CD4-positive, CD25-positive, alpha-beta regulatory T cell (primary cell): Measurements from ENCODE around the gene DDX42. TPM values are rescaled to one million over a fixed set of nuclear protein-coding genes. Genes with fewer than 3 reads are reported as not detected.

Experiments
- polyA plus RNA-seq, 4 donors: library from polyadenylated mRNA; unstranded; fragments of 300-500 nt; fragmentation: Illumina TruSeq; gene quantifications; one replicate each; pipeline ENCODE4 v1.2.3, GENCODE V29; 2021
- total RNA-seq: library from RNA; stranded (reverse); gene quantifications from one replicate; pipeline ENCODE4 v1.2.3, GENCODE V29; 2022

The DDX42 gene
- total and polyA plus RNA-seq, 5 donors from 2014 or later: 8.2 to 94.3 (median 14.6) TPM

Other genes starting within 250 kb of the DDX42 start
- gene DCAF7, start 223.7 kb upstream of the DDX42 start, total RNA-seq: 41.0 TPM
- 10 to 100 TPM; 67.7 to 89.4 (median 68.6) TPM for gene DCAF7, start 223.7 kb upstream of the DDX42 start, polyA plus RNA-seq
- gene TACO1, start 173.3 kb upstream of the DDX42 start, total RNA-seq: 9.3 TPM
- 10 to 100 TPM; 19.3 to 27.3 (median 23.0) TPM for gene TACO1, start 173.3 kb upstream of the DDX42 start, polyA plus RNA-seq
- gene MAP3K3, start 151.8 kb upstream of the DDX42 start, total RNA-seq: 72.9 TPM
- 10 to 100 TPM; 24.2 to 30.4 (median 27.6) TPM for gene MAP3K3, start 151.8 kb upstream of the DDX42 start, polyA plus RNA-seq
- 634 TPM for gene LIMD2, start 74.0 kb upstream of the DDX42 start, total RNA-seq
- gene LIMD2, start 74.0 kb upstream of the DDX42 start, polyA plus RNA-seq: 100 to 1,000 TPM; 408 to 478 (median 445) TPM
- 47.8 TPM for gene STRADA, start 32.4 kb upstream of the DDX42 start, total RNA-seq
- 10 to 100 TPM; 20.0 to 31.9 (median 22.2) TPM for gene STRADA, start 32.4 kb upstream of the DDX42 start, polyA plus RNA-seq
- gene CCDC47, start 573 bp upstream of the DDX42 start, total RNA-seq: 35.4 TPM
- gene CCDC47, start 573 bp upstream of the DDX42 start, polyA plus RNA-seq: 10 to 100 TPM; 35.7 to 47.9 (median 41.3) TPM
- 84.8 TPM for gene PSMC5, start 53.3 kb downstream of the DDX42 start, total RNA-seq
- 100 to 1,000 TPM; 140 to 222 (median 169) TPM for gene PSMC5, start 53.3 kb downstream of the DDX42 start, polyA plus RNA-seq
- gene FTSJ3, start 53.5 kb downstream of the DDX42 start, total RNA-seq: 39.4 TPM
- gene FTSJ3, start 53.5 kb downstream of the DDX42 start, polyA plus RNA-seq: 10 to 100 TPM; 19.9 to 25.0 (median 23.1) TPM
- gene SMARCD2, start 68.5 kb downstream of the DDX42 start, total RNA-seq: 132 TPM
- 100 to 1,000 TPM; 104 to 149 (median 113) TPM for gene SMARCD2, start 68.5 kb downstream of the DDX42 start, polyA plus RNA-seq
- 3.8 TPM for gene CSH2, start 99.5 kb downstream of the DDX42 start, total RNA-seq
- gene CSH2, start 99.5 kb downstream of the DDX42 start, polyA plus RNA-seq: not detected
- not detected for gene GH2, start 107.8 kb downstream of the DDX42 start, total RNA-seq
- gene GH2, start 107.8 kb downstream of the DDX42 start, polyA plus RNA-seq: not detected
- 11.7 TPM for gene CSH1, start 122.4 kb downstream of the DDX42 start, total RNA-seq
- gene CSH1, start 122.4 kb downstream of the DDX42 start, polyA plus RNA-seq: not detected
- gene CSHL1, start 137.1 kb downstream of the DDX42 start, total RNA-seq: not detected
- gene CSHL1, start 137.1 kb downstream of the DDX42 start, polyA plus RNA-seq: not detected
- gene GH1, start 144.7 kb downstream of the DDX42 start, total RNA-seq: not detected
- under 1 TPM in 1 of 4 donors, not detected in 3; 0.50 TPM for gene GH1, start 144.7 kb downstream of the DDX42 start, polyA plus RNA-seq
- 31.4 TPM for gene CD79B, start 158.2 kb downstream of the DDX42 start, total RNA-seq
- gene CD79B, start 158.2 kb downstream of the DDX42 start, polyA plus RNA-seq: 10 to 100 TPM; 59.0 to 85.1 (median 67.9) TPM
- not detected for gene SCN4A, start 198.7 kb downstream of the DDX42 start, total RNA-seq
- not detected for gene SCN4A, start 198.7 kb downstream of the DDX42 start, polyA plus RNA-seq
- gene PRR29, start 224.2 kb downstream of the DDX42 start, total RNA-seq: 0.52 TPM
- gene PRR29, start 224.2 kb downstream of the DDX42 start, polyA plus RNA-seq: 1 to 10 TPM; 3.9 to 6.9 (median 6.2) TPM
- 106 TPM for gene ICAM2, start 246.5 kb downstream of the DDX42 start, total RNA-seq
- 100 to 1,000 TPM; 465 to 625 (median 548) TPM for gene ICAM2, start 246.5 kb downstream of the DDX42 start, polyA plus RNA-seq